Stromal cell of bone marrow (primary cell): Measurements from ENCODE around the gene SLC66A2.

Source experiments
- DNase-seq: peaks from one replicate; pipeline ENCODE4 v3.0.0-alpha.2; 2012; ENCODE audit warnings: low read depth

The SLC66A2 gene

GRCh38 chr18:79917853-79918614, 33.4 kb downstream of the SLC66A2 start:
- DNase-seq: no peak

DNA sequence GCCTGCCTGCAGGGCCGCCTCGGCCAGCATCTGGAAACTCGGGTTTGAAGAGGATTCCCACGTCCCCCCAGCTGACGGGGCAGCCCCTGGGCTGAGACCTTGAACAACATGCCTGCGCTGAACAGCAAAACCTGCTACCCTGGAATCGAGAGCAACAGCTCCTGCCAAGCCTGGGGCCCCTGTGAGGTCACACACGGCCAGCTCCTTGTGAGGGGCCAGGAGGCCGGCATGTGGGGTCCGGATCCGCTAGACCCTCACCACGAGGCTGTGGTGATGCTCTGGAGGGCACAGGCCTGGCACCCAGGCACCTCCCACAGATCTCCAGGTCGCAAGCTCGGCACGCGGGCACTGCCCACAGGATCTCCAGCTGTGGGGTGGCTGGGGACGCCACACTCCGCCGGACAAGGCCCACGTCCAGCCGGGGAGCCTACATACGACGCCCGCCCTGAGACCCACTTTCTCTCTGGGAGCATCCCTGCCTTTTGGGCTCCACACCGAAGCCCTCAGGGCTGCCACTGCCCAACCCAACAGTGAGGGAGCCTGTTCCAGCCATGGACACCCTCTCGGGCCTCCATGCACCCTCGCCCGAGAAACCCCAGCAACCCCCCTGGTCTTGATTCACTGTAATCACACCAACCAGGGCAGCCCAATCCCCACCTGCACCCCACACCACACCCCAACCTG, 34.1 kb downstream of the SLC66A2 start:
- DNase-seq: no peak

GRCh38 chr18:79916546-79917168, 34.8 kb downstream of the SLC66A2 start:
- no peak for DNase-seq

DNA sequence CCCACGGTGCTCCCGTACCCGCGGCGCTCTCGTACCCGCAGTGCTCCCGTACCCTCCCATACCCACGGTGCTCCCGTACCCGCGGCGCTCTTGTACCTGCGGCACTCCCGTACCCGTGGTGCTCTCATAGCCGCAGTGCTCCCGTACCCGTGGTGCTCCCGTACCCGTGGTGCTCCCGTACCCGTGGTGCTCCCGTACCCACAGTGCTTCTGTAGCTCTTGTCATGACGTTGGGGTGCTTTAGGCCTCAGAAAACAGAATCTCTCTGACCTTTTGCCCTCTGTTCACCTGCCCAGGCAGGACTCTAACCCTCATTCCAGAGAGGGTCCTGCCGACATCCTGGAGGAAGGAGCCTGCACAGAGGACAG, 35.3 kb downstream of the SLC66A2 start:
- DNase-seq: no peak

DNA sequence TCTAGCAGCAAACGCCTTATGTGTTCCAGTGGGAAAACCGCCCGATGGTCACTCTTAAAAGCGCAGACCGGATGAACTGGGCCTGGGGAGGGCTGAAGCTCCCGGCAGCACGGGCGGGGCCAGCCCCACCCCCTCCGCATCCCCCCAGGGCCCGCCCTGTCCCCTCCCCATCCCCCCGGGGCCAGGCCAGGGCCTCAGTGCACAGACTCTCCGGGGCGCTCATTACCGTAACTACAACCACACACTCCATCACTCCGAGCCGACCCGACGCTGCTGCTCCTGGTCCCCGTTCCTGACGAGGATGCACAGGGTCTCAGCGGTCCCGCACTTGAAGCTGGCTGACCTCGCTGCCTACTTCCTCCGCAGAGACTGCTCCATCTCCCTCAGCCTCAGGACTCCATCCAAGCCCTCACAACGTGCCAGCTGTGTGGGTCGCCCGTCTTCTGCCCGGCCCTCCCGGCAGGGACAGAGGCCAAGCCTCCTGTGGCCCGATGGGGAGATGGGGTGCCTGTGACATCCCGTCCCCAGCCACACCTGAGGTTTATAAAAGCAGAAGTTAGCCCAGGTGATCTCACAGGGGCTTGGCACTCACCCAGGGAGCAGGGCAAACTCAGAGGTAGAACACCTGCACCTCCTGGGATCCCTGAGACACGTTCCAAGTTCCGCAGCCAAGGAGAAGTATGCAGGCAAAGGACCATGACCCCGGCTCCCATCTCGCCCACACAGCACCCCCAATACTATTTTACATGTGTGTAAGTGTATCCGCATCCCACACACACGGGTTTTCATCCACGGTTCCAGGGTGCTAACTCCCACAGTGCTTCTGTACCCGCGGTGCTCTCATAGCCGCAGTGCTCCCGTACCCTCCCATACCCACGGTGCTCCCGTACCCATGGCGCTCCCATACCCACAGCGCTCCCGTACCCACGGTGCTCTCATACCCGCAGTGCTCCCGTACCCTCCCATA, 36.0 kb downstream of the SLC66A2 start:
- no peak for DNase-seq

- DNase-seq: no peak
Observed at GRCh38 chr18:79914614-79915160, 36.8 kb downstream of the SLC66A2 start.

DNA sequence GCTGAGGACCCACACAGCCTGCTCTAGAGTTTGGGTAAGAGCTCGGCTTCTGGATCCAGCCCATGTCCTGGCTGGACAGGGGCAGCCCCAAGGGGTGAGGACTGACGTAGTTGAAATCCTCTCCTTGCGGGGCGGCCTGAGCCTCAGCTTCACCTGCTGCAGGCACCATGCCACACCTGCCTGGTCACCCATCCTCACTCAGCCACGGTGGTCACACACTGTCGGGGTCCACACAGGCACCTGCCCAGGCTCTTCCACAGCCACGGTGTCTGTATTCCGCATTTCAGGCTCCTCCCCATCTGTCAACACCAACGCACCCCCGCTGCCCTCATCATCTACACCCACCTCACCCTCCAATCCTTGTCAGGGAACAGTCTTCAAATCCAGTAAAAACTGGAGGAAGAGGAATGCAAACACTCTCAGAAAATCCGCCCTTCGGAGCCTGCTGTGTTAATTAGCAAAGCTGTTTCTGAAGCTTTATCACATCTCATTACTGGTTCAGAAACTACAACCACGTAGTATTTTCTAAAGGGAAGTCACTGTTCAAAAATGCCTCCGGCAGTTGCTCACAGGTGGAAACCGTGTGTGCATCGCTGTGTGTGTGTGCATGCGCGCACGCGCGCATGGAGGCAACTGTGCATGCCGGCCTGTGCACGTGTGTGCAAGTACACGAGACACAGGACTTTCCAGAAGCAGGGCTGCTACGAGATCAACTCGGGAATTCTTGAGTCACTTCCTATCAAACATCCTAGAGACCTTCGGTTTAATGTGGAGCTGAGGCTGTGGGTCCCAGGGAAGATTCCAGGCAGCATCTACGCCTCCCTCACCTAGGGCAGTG, 38.2 kb downstream of the SLC66A2 start:
- DNase-seq: no peak

- DNase-seq: no peak
Observed at GRCh38 chr18:79912409-79912991, 39.0 kb downstream of the SLC66A2 start.

DNA sequence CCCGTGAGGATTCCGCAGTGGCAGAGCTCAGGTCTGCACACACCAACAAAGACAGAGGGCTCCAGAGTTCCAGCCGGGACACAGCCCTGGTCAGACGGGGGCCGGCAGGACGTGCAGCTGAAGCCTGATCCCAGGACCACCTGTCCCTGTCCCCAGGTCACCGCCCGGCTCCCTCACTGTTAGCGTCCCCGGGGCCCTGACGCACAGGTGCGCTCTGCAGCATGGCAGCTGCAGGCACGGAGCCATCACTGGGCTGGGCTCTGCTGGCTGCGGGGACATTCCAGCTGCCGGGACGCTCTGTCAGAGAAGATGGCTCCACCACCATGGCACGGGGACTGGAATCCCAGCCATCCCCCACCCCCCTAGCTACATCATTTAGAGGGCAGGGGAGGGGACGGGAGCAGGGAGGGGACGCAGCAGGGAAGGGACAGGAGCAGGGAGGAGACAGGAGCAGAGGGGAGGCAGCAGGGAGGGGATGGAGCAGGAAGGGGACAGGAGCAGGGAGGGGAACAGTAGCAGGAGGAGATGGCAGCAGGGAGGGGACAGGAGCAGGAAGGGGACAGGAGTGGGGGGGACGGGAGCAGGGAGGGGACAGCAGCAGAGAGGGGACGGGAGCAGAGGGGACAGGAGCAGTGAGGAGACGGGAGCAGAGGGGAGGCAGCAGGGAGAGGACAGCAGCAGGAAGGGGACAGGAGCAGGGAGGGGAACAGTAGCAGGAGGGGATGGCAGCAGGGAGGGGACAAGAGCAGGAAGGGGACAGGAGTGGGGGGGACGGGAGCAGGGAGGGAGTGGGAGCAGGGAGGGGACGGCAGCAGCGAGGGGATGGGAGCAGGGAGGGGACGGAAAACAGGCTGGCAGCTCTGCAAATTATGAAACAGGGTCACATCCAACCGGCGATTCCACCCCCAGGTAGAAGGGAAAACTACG, 39.8 kb downstream of the SLC66A2 start:
- DNase-seq: no peak

DNA sequence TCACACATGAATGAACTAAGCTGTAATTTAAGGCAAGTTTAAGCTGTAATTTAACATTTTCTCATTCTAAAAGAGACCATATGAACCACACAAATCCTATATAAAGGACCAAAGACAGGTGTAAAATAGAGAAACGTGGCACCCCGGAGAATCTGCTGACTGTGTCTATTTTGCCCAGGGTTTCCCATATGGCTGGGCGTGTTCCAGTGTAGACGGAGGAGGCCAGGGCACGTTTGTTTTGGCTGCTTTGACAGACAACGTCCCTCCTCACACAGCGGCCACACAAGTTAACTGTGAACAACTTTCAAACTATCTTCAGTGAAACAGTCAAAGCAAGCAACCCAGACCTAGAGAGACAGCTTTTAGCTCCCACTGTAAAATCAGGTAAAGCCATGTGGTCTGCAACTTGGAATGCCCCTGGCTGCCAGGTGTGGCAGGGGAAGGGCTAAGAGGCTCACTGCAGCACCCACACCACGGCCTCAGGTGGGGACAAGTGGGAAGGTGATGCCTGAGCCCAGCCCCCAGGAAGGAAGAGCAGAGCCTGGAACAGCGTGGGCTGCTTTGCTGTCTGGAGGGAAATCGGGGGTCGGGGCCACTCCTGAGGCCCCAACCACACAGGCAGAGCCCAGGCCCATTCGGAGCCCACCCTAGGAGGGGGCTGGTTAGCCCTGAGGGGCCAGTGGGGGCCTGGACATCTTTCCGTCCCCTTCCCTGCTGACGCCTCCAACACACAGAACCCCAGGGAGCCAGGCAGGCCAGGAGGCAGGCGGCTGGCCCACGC, 40.7 kb downstream of the SLC66A2 start:
- DNase-seq: no peak

- DNase-seq: no peak
Observed at GRCh38 chr18:79906706-79907105, 44.7 kb downstream of the SLC66A2 start.

- DNase-seq: no peak
Observed at GRCh38 chr18:79905993-79906392, 45.5 kb downstream of the SLC66A2 start.

DNA sequence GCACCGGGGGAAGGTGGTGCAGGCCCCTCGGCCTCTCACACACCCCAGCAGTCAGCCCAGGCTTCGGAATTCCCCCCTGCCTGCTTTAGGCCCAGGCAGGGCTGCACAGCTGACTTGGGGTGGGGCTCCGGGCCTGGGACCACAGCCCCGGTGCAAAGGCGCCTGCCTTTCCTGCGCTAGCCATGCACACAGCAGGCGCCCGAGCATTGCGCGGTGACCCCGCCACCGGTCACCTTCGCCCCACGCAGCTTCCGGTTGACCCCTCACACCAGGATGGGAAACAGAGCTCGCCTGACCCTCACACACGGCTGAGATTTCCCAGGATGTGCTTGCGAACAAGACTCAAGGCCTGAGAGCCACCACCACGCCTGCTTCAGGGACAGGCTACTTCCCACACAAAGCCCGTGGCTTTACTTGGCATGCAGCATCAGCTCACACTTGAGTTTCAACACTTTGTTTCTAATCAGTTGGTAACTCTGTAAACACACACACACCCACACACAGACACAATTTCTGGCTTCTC, 46.0 kb downstream of the SLC66A2 start:
- no peak for DNase-seq

DNA sequence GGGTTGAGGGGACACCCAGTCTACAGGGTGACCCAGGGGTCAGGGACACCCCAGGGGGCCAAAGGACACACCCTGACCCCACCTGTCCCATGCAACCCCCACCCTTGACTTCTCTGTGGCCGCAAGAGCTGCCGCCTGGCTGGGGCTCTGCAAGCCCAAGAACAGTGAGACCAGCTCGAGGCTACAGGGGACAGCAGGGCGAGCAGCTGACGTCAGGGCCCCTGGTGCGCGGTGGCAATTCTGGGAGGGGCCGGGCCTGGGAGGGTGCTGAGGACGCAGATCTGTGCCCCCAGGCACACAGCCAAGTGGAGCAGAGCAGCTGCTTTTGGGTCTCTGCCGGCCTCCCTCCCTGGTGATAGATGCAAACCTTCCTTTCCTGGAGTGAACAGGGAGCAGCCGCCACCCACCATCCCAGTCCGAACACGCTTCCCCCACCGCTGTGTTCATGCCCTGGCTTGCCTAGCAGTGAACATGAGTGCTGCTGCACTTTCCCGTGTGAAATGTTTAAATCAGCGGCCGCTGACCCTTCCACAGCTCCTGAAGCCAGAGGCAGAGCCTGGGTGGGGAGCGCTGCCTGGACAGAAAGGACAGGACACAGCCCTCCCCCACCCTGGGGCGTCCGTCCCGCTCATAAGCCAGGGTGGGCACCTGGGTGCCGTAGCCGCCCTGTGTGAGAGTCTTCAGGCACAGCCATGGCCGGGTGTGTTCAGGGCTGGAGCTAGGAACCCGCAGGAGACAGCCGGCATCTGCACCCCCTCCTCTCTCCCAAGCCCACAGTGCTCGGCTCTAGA, 46.9 kb downstream of the SLC66A2 start:
- DNase-seq: no peak

DNA sequence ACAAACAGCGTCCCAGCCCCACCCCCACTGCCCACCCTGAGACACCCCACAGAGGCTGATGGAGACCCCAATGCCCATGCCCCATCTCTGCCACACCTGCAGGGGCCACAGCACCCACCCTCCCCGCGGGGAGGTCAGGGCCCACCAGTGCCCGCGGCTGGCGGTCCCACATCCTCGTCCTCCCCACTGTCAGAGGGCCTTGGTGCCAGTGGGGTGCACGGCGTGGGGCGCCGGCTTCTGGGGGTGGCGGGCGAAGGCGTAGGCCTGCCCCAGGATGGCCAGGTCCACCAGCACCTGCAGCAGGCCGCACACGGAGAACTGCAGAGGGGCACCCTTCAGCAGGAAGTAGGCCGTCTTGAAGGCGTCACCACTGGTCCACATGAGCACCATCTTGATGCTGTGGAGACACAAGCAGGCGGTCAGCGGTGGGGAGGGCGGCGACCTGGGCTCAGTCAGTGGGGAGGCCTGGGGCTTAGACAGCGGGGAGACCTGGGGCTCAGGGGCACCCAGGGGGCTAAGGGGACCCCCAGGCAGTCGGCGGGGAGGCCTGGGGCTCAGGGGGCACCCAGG, 47.6 kb downstream of the SLC66A2 start:
- no peak for DNase-seq

DNA sequence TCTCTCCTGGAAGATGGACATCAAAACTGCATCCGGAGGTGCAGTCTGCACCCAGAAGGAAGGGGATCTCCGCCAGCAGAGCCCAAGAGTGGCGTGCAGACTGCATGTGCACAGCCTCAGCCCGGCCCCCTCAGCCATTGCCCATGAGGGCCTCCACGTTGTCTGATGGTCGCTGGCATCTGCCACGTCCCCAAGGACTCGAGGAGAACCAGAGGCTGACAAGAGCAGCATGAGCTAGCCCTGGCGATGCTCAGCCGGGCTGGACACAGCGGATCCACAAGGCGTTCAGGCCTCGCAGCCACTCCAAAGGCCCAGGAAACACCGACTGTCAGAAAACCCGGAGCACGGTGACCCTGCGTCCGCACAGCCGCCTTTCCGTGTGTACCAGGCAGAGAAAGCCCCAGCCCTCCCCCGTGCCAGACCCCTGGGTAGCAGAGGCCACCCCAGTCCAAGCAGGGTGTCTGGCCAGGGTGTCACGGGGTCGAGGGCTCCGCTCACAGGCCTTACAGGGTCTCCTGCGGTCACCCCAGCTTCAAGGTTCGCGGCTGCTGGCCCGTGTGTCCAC, 48.3 kb downstream of the SLC66A2 start:
- DNase-seq: no peak

DNA sequence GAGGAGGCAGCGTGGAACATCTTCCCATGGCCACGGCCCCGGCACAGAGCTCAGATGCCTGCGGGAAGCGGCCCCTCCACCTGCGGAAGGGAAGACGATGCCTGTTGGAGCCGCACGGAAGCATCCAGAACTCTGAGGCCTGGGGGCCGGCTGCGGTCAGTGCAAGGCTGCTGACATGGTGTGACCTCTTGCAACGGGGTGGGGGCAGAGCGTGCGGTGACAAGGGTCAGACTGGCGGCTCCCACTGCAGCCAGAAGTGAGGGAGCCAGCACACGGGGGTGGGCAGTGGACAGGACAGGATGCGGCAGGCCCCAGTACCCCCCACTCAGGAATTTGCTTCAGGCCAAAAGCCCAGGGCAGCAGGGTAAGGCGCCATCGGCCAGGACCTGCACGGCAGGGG, 48.8 kb downstream of the SLC66A2 start:
- no peak for DNase-seq
